Measurements from ENCODE around the gene TMEM212.

TMEM212 gene

DNA sequence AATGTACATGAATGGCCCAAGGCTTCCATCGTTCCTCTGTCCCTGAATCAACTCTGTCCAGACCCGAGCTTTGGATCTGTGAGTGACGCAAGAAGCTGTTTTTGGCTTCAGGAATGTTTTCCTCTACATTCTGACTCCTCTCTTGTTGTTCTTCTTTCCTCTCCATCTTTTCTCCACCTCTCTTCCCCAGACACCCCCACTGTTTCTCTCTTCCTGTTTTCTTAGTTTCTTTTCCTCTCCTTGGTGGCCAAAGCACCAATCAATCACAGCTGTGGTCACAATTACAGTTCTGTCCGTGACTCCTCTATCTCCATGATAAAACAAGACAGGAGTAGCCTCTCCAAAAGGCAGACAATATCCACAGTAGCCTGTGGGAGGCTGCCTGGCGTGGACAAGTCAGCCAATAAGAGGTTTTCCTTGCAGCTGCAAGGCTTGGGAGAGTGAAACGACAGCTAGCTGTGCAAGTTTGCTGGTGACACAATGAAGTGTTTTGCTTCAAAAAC, 4.9 kb upstream of the TMEM212 start:
- no peak for DNase-seq (ENCODE audit: low read depth, low spot score)
- POLR2A ChIA-PET = interaction anchor here (0.8 kb wide), 1 partner anchor 201 kb away, joined by 3 read pairs; the partner anchor contains the start of gene FNDC3B
- CTCF ChIA-PET = interaction anchor here (0.6 to 4.5 kb wide), 3 partner anchors 9 to 503 kb away, joined by 3 to 24 read pairs (median 5); no protein-coding TSS in a partner anchor
- TF ChIP-seq, protein P1, sequence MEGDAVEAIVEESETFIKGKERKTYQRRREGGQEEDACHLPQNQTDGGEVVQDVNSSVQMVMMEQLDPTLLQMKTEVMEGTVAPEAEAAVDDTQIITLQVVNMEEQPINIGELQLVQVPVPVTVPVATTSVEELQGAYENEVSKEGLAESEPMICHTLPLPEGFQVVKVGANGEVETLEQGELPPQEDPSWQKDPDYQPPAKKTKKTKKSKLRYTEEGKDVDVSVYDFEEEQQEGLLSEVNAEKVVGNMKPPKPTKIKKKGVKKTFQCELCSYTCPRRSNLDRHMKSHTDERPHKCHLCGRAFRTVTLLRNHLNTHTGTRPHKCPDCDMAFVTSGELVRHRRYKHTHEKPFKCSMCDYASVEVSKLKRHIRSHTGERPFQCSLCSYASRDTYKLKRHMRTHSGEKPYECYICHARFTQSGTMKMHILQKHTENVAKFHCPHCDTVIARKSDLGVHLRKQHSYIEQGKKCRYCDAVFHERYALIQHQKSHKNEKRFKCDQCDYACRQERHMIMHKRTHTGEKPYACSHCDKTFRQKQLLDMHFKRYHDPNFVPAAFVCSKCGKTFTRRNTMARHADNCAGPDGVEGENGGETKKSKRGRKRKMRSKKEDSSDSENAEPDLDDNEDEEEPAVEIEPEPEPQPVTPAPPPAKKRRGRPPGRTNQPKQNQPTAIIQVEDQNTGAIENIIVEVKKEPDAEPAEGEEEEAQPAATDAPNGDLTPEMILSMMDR (IDR thresholded peaks at IDR 0.05; ENCODE audit: insufficient read depth, low read length, missing control alignments) = no peak
- no peak overlapping the region for H3K4me3 ChIP-seq (ENCODE audit: low read depth, low read length)

DNA sequence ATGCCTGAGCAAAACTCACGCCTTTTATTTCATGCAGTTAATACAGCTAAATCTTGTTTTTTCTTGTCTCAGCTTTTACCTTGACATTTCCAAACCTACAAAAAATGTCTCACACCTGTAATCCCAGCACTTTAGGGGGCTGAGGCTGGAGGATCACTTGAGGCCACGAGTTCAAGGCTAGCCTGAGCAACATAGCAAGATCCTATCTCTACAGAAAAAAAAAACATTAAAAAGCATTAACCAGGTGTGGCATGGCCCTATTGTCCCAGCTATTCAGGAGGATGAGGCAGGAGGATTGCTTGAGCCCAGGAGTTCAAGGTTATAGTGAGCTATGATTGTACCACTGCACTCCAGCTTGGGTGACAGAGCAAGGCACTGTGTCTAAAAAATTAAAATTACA, 3.9 kb upstream of the TMEM212 start:
- POLR2A ChIA-PET = no interaction called here
- TF ChIP-seq, protein P1 (IDR thresholded peaks at IDR 0.05; ENCODE audit: insufficient read depth, low read length, missing control alignments) = no peak
- no peak overlapping the region for H3K4me3 ChIP-seq (ENCODE audit: low read depth, low read length)
- CTCF ChIA-PET = interaction anchor here (1.1 to 4.5 kb wide), 3 partner anchors 10 to 502 kb away, joined by 3 to 24 read pairs (median 5); no protein-coding TSS in a partner anchor
- no peak for DNase-seq (ENCODE audit: low read depth, low spot score)

DNA sequence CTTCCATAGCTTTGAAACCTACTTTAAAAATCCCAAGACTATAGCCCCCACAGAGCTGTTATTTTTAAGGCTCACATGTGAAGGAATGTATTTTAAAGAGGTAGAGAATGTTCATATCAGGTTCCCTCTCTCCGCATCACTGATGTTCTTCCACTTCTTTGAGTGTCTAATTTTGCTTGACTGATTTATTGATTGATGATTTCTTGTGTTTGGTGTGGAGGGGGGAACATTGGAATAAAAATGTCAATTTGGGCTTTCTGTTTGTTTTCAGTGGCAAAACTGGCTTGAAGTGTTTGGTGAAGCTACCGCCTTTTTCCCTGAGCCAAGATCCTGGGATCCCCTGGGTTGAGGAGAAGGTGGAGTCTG, 2.7 kb upstream of the TMEM212 start:
- ChIA-PET POLR2A (no interaction called here), CTCF (interaction anchor here (1.1 to 4.5 kb wide), 4 partner anchors 10 to 201 kb away, joined by 3 to 24 read pairs (median 5); no protein-coding TSS in a partner anchor)
- no peak overlapping the region for H3K4me3 ChIP-seq (ENCODE audit: low read depth, low read length)
- no peak for DNase-seq (ENCODE audit: low read depth, low spot score)
- TF ChIP-seq, protein P1 (IDR thresholded peaks at IDR 0.05; ENCODE audit: insufficient read depth, low read length, missing control alignments) = no peak

- POLR2A ChIA-PET = no interaction called here
- CTCF ChIA-PET = interaction anchor here (1.2 to 4.5 kb wide), 6 partner anchors 9 to 201 kb away, joined by 3 to 24 read pairs (median 4); no protein-coding TSS in a partner anchor
- no peak for DNase-seq (ENCODE audit: low read depth, low spot score)
- no peak overlapping the region for H3K4me3 ChIP-seq (ENCODE audit: low read depth, low read length)
- TF ChIP-seq, protein P1 (IDR thresholded peaks at IDR 0.05; ENCODE audit: insufficient read depth, low read length, missing control alignments) = no peak
These were observed 2.1 kb upstream of the TMEM212 start for GRCh38 chr3:171840811-171841619.

DNA sequence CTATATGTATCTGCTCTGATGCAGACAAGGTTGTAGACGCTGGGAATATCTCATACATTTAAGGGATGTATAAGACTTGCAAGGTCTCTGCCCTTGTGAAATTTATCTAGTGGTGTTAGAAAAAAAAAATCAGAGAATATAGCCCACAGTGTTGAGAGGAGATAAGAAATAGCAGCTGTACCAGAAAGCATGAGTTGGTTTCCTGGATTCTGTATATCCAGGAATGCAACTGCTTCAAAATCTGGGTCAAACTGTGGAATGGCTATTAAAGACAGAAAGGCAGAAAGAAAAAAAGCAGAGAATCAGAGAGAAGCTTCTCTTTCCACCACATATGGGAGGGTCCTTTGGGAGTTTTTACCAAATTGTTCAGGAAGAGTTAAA, 1.5 kb upstream of the TMEM212 start:
- POLR2A ChIA-PET = no interaction called here
- CTCF ChIA-PET = interaction anchor here (1.2 to 4.5 kb wide), 6 partner anchors 9 to 200 kb away, joined by 3 to 24 read pairs (median 4); no protein-coding TSS in a partner anchor
- TF ChIP-seq, protein P1 (IDR thresholded peaks at IDR 0.05; ENCODE audit: insufficient read depth, low read length, missing control alignments) = no peak
- DNase-seq (ENCODE audit: low read depth, low spot score) = no peak
- no peak overlapping the region for H3K4me3 ChIP-seq (ENCODE audit: low read depth, low read length)

GRCh38 chr3:171844873-171845272, 1.7 kb downstream of the TMEM212 start:
- DNase-seq (ENCODE audit: low read depth, low spot score) = no peak
- TF ChIP-seq, protein P1 (IDR thresholded peaks at IDR 0.05; ENCODE audit: insufficient read depth, low read length, missing control alignments) = no peak
- POLR2A ChIA-PET = no interaction called here
- CTCF ChIA-PET = no interaction called here
- H3K4me3 ChIP-seq (ENCODE audit: low read depth, low read length) = no peak overlapping the region

Measured in AG04449 (cell line).